SIG-M5 treated with dmso at 0.1 percent for 504 hours (cell line): Measurements from ENCODE around the gene TBC1D8B.
"Not testable (repeated sequence)": the region's sequence is repeated elsewhere in the genome, so short reads cannot be mapped to it uniquely, and the experiment has no call there.

Experiments used
- DNase-seq: peaks from one replicate; lab custom pipeline; 2025; ENCODE audit not compliant: unreplicated experiment; lab: John Stamatoyannopoulos, UW

TBC1D8B gene

DNA sequence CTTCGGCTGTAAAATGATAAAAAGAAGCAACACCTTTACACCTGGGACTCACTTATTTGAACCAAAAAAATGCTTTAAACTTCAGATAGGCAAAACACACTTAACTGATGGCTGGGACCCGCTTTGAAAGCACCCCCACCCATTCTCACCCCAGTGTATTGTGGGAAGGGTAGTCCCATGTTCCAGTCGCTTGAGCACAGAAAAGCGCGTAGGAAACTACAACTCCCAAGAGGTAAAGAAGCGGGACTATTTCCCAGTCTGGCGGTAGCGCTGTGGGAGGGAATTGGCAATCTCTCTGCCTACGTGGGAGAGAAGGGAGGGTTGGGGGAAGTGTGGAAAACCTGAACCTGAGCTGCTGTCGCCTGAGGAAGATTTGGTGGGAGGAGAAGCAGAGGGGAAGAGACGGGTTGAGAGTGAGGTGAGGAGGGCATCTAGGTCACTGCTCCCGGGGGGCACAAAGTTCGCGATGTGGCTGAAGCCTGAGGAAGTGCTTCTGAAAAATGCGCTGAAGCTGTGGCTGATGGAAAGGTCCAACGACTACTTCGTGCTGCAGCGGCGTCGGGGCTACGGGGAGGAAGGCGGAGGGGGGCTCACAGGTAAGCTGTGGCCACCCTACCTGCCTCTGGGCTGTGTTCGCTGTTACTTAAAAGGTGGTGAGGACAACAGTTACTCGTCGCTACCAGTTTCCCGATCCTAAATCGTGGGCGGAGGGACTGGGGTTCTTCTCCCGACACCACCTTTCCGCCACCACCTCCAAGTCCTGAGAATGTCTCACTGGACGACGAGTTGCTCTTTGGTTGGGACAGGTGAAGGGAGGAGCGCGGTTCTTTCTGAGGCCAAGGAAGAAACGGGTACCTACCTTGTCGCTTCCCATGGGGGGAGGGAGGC lies at the start of gene TBC1D8B:
Gene TBC1D8B (plus strand): TSS at position 286 of the 888 bp plus-strand sequence. CDS start 181 bp downstream, at position 467.
- peak; percentile 49 for DNase-seq

GRCh38 chrX:106769288-106769687 lies 33.2 kb upstream of the TBC1D8B start:
- not testable (repeated sequence) for DNase-seq

DNA sequence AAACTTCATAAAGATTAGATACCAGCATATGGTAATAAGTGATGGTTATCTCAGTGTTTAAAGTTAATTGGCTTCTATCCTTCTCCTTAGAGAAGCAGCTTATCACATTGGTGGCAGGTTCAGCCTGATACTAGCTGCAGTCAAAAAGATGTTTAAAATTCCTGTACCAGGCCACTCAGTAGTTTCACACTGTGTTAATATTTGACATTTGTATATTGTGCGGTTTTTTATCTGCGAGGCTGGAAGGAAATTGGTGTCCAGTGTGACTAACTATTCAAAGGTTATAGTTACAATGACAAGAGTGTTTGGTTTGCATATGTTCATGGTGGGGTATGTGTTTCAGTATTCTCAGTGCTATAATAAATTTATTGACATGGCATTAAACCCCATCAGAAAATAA lies 27.5 kb upstream of the TBC1D8B start:
- DNase-seq: no peak

GRCh38 chrX:106780264-106780663 lies 22.2 kb upstream of the TBC1D8B start:
- no peak for DNase-seq

DNA sequence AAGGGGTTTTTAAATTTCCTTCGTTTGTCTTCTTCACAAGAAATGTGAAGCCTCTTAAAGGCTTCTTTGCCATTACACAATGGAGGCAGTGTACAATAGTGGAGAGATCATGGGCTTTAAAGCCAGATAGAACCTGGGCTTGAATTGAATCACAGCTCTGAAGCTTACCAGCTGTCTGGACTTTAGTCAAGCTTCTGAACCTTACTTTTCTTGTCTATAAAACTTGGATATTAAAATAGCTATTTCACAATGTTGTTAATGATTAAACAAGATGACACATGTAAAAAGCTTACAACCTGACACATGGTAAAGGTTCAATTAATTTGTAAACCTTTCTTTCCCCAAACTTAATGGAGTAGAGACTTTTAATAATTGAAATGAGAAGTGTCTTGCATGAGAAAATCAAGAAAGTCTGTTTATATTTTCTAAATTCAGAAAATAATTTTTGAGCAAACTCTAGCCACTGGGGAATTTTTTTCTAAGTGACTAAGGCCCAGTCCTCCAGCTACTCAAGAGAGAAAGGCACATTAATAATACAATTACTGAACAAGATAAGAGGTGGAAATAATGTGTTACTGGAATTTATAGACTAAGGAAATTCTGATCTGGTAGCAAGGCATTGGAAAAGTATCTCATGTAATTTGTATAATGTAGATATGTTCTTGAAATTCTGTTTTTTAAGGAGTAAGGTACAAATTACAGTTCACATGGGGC lies 21.7 kb upstream of the TBC1D8B start:
- no peak for DNase-seq

DNA sequence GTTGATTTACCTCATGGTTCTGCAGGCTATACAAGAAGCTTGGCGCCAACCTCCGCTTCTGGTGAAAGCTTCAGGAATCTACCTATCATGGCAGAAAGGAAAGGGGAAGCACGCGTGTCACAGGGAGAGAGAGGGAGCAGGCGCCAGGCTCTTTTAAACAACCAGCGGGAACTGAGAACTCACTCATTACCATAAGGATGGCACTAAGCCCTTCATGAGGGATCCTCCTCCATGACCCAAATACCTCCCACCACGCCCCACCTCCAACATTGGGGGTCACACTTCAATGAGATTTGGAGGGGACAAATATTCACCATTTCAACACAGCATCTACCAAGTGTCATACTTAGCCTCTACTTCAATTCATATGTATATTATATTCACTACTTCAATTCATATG lies 18.8 kb upstream of the TBC1D8B start:
- DNase-seq: no peak

- no peak for DNase-seq
Measured at GRCh38 chrX:106791495-106791894, 11.0 kb upstream of the TBC1D8B start.

DNA sequence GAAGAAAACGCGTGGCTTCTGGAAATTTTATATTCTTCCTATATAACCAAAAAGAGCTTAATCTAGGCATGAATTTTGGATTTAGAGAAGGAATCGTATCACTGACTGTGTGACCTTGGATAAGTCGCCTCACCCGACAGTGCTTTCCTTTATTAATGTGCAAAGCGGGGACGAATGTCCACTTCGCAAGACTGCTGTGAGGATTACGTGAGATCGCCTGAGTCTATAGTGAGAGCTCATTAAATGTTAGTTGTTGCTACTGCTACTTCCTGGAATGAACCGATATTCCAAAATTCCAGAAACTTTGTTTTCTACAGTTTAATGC lies 448 bp upstream of the TBC1D8B start:
- no peak for DNase-seq

GRCh38 chrX:106811131-106811910 lies 8.8 kb downstream of the TBC1D8B start:
- DNase-seq: no peak

GRCh38 chrX:106812930-106813329 lies 10.5 kb downstream of the TBC1D8B start:
- not testable (repeated sequence) for DNase-seq

DNA sequence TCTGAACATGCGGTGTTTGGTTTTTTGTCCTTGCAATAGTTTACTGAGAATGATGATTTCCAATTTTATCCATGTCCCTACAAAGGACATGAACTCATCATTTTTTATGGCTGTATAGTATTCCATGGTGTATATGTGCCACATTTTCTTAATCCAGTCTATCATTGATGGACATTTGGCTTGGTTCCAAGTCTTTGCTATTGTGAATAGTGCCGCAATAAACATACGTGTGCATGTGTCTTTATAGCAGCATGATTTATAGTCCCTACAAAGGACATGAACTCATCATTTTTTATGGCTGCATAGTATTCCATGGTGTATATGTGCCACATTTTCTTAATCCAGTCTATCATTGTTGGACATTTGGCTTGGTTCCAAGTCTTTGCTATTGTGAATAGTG lies 11.6 kb downstream of the TBC1D8B start:
- not testable (repeated sequence) for DNase-seq

- DNase-seq: no peak
Measured at GRCh38 chrX:106862972-106863688, 60.7 kb downstream of the TBC1D8B start.

DNA sequence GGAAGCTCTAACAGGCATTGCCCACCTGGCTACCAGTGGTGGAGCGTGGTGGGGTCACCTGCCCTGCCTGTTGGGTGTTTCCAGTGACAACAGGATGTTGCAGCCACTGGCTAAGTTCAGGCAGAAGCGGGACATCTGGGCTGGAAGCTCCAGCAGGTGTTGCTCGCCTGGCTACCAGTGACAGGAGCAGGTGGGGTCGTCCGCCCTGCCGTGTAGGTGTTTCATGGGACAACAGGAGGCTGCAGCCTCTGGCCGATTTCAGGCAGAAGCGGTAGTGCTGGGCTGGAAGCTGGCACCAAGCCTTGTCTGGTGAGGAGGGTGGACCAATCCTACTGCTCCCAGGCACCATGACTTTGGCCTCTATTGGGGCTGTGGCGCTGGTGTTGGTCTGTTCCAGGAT lies 61.2 kb downstream of the TBC1D8B start:
- no peak for DNase-seq

GRCh38 chrX:106872796-106873195 lies 70.3 kb downstream of the TBC1D8B start:
- not testable (repeated sequence) for DNase-seq

- DNase-seq: peak; percentile 12
Measured at GRCh38 chrX:106874075-106874474, 71.6 kb downstream of the TBC1D8B start.

DNA sequence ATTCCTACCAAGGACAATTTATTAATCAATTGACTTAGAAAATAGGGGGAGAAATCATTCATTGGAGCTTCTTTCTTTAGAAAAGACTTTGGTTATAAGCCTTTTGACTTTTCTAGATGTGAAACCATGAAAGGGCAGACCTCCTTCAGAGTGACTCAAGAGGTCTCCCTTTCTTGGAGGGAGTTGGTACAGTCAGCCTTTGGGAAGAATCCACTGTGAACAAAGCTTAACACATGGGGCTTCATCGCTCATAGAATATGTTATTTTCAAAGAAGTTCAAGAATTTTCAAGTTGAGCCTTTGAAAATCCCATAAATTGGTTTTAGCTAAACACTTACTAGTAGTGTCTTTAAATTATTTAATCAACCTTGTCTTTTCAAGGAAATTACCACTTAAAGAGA lies 72.7 kb downstream of the TBC1D8B start:
- no peak for DNase-seq

DNA sequence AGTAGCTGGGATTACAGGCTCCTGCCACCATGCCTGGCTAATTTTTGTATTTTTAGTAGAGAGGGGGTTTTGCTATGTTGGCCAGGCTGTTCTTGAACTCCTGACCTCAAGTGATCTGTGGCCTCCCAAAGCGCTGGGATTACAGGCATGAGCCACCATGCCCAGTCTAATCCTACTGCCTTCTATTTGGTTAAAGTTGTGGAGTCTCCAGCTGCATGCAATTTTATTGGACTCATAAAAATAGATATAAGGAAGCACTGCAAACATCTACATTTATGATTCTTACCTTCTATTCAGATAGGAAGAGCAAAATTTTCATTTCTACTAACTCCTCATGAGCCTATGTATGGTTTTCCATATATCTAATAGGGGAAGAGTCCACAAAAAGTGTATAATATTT lies 87.0 kb downstream of the TBC1D8B start:
- DNase-seq: no peak

- DNase-seq: no peak
Measured at GRCh38 chrX:106891762-106892460, 89.4 kb downstream of the TBC1D8B start.

- DNase-seq: peak; percentile 40
Measured at GRCh38 chrX:106894392-106894909, 92.0 kb downstream of the TBC1D8B start.

DNA sequence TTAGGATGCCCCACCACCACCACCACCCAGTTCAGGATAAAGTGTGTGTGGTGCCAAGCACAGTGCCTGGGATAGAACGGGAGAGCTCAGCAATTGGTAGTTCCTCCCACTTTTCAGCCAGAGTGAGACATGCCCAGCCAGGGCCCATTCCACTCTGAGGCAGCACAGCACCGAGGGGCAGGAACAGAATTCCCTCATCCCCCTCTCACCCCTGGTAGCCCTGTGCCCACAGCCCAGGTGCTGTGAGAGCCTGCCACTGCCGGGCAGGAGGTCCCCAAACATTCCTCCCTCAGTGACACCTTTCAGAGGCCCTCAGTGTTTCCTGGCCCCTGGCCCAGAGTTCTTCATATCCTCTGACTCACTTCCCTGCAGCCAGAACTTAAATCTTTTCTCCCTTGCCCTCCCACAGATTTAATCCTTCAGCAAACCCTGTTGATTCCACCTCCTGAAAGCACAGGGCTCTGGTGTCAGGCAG lies 92.5 kb downstream of the TBC1D8B start:
- no peak for DNase-seq
